ENCODE results near the gene LEKR1.

LEKR1 gene

GRCh38 chr3:156865732-156866131 lies 39.6 kb downstream of the LEKR1 start:
- ATAC-seq, result peak; percentile 33; the same call in 2 of the 3 replicates
- TF ChIP-seq, protein P1, sequence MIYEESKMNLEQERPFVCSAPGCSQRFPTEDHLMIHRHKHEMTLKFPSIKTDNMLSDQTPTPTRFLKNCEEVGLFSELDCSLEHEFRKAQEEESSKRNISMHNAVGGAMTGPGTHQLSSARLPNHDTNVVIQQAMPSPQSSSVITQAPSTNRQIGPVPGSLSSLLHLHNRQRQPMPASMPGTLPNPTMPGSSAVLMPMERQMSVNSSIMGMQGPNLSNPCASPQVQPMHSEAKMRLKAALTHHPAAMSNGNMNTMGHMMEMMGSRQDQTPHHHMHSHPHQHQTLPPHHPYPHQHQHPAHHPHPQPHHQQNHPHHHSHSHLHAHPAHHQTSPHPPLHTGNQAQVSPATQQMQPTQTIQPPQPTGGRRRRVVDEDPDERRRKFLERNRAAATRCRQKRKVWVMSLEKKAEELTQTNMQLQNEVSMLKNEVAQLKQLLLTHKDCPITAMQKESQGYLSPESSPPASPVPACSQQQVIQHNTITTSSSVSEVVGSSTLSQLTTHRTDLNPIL (CRISPR knock-in tag; IDR thresholded peaks at IDR 0.05; ENCODE audit: low read depth), result no peak
- TF ChIP-seq TSHZ2 (CRISPR knock-in tag; IDR thresholded peaks at IDR 0.05) (no peak), POU6F1 (CRISPR knock-in tag; IDR thresholded peaks at IDR 0.05; ENCODE audit: borderline replicate concordance, low read depth) (no peak), CSDC2 (CRISPR knock-in tag; IDR thresholded peaks at IDR 0.05) (no peak), ZC3H10 (CRISPR knock-in tag; IDR thresholded peaks at IDR 0.05) (no peak), ZNF70 (CRISPR knock-in tag; IDR thresholded peaks at IDR 0.05) (no peak), ESRRG (CRISPR knock-in tag; IDR thresholded peaks at IDR 0.05) (no peak)

GRCh38 chr3:156867174-156867573 lies 41.0 kb downstream of the LEKR1 start:
- ATAC-seq, result no peak
- TF ChIP-seq ZFP30 (CRISPR knock-in tag; IDR thresholded peaks at IDR 0.05) (no peak), PPARA (CRISPR knock-in tag; IDR thresholded peaks at IDR 0.05; ENCODE audit: borderline replicate concordance) (no peak), TSHZ2 (CRISPR knock-in tag; IDR thresholded peaks at IDR 0.05) (no peak), CSDC2 (CRISPR knock-in tag; IDR thresholded peaks at IDR 0.05) (no peak), ARNTL (CRISPR knock-in tag; IDR thresholded peaks at IDR 0.05; ENCODE audit: borderline replicate concordance, low read depth) (no peak), ZNF565 (CRISPR knock-in tag; conservative IDR thresholded peaks at IDR 0.05; ENCODE audit: low read depth) (no peak), ZNF70 (CRISPR knock-in tag; IDR thresholded peaks at IDR 0.05) (no peak)

DNA sequence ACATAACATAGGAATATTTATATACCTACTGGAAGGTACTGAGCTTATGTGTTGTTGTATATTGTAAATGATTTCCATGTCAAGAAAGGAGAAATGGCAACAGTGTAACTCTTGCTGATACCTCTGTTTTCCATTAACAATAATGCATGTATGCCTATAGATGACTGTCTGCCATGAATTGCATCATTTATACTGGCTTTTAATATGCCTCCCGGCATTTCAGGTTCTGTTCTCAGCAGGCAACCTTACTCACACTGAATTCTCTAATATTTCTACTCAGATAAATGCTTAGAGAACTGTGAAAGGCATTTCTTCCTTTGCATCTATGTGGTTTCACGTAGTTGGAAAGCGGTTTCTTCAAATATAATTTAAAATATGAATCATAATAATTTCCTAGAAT lies 41.8 kb downstream of the LEKR1 start:
- no peak for ATAC-seq
- TF ChIP-seq ARNTL (CRISPR knock-in tag; IDR thresholded peaks at IDR 0.05; ENCODE audit: borderline replicate concordance, low read depth) (no peak), SNAI2 (CRISPR knock-in tag; IDR thresholded peaks at IDR 0.05) (no peak), ZNF565 (CRISPR knock-in tag; conservative IDR thresholded peaks at IDR 0.05; ENCODE audit: low read depth) (no peak), TSHZ2 (CRISPR knock-in tag; IDR thresholded peaks at IDR 0.05) (no peak), GLIS3 (CRISPR knock-in tag; IDR thresholded peaks at IDR 0.05) (no peak), ISL1 (CRISPR knock-in tag; IDR thresholded peaks at IDR 0.05) (no peak), RARB (CRISPR knock-in tag; IDR thresholded peaks at IDR 0.05) (no peak), ESRRG (CRISPR knock-in tag; IDR thresholded peaks at IDR 0.05) (no peak), ZNF8 (CRISPR knock-in tag; IDR thresholded peaks at IDR 0.05) (no peak), OSR1 (CRISPR knock-in tag; IDR thresholded peaks at IDR 0.05) (no peak), ZC3H10 (CRISPR knock-in tag; IDR thresholded peaks at IDR 0.05) (no peak), PPARA (CRISPR knock-in tag; IDR thresholded peaks at IDR 0.05; ENCODE audit: borderline replicate concordance) (no peak), CSRNP3 (CRISPR knock-in tag; IDR thresholded peaks at IDR 0.05) (no peak), TCF4 (CRISPR knock-in tag; IDR thresholded peaks at IDR 0.05; ENCODE audit: borderline replicate concordance) (no peak)
- TF ChIP-seq, protein P1 (CRISPR knock-in tag; IDR thresholded peaks at IDR 0.05; ENCODE audit: low read depth), result no peak
